GM12878 (cell line): ENCODE measurements around the gene WNT16. TPM values are rescaled to one million over a fixed set of nuclear protein-coding genes. Genes with fewer than 3 reads are reported as not detected.

Experiments used
- ATAC-seq: fragments of 200-7000 bp; cut with Tn5 transposase; 3 replicates; pipeline ENCODE4 v1.9.1; 2020; ENCODE audit warnings: mild to moderate bottlenecking, moderate library complexity
- BruUV-seq: library from RNA; stranded (reverse); fragments of 400-500 nt; replicated peaks from 2 replicates; lab custom pipeline; 2021; lab: Mats Ljungman, UMichigan
- CTCF ChIA-PET: fragments of 300-600 bp; sonication (Branson Sonifier 250); formaldehyde crosslinking; extraction: SDS; loops from one replicate; lab custom pipeline; 2021; ENCODE audit warnings: inconsistent platforms; lab: Yijun Ruan, JAX
- POLR2A ChIA-PET: fragments of 350-600 bp; formaldehyde crosslinking; extraction: SDS; loops from one replicate; lab custom pipeline; 2021; ENCODE audit warnings: inconsistent platforms; lab: Charles Lee
- RAD21 ChIA-PET: fragments of 300-600 bp; sonication (Branson Sonifier 250); formaldehyde crosslinking; loops from one replicate; lab custom pipeline; 2023; ENCODE audit warnings: antibody characterized with exemption; ENCODE audit not compliant: unreplicated experiment; lab: Charles Lee
- SMC1A ChIA-PET: fragments of 300-600 bp; sonication (Branson Sonifier 250); formaldehyde crosslinking; loops from one replicate; lab custom pipeline; 2023; ENCODE audit not compliant: unreplicated experiment, uncharacterized antibody; lab: Charles Lee
- DNase-seq: peaks from one replicate; pipeline ENCODE4 v3.0.0-alpha.2; 2011; ENCODE audit warnings: low read depth, low spot score
- FAIRE-seq: peaks from 3 replicates; lab custom pipeline; 2011; peaks lifted over from hg19 to GRCh38; lab: Jason Lieb, UNC
- H2AFZ ChIP-seq: 2 replicates; pipeline ENCODE4 v1.6.0; 2011; ENCODE audit warnings: low read depth, low read length, control low read depth; ENCODE audit not compliant: control insufficient read depth
- H3K27ac ChIP-seq: 2 replicates; pipeline ENCODE4 v1.5.1; 2011; ENCODE audit warnings: control low read depth; ENCODE audit not compliant: control insufficient read depth, insufficient read depth
- H3K27me3 ChIP-seq, 2 experiments: replicated peaks in 1 of 2; 2 replicates each; pipeline versions ENCODE4 v1.6.0 to v1.6.1; 2011; ENCODE audit warnings: low read length in 1 of 2; ENCODE audit not compliant: control insufficient read depth in 2 of 2, insufficient read depth in 2 of 2
- H3K36me3 ChIP-seq, 2 experiments: 2 replicates each; pipeline ENCODE4 v1.5.1; 2011; ENCODE audit warnings: low read length in 1 of 2; ENCODE audit not compliant: control insufficient read depth in 2 of 2, insufficient read depth in 2 of 2
- H3K4me1 ChIP-seq: 2 replicates; pipeline ENCODE4 v1.6.1; 2011; ENCODE audit warnings: mild to moderate bottlenecking, low read length, moderate library complexity, mixed read lengths; ENCODE audit not compliant: control insufficient read depth, insufficient read depth
- H3K4me2 ChIP-seq: 2 replicates; pipeline ENCODE4 v1.6.0; 2011; ENCODE audit warnings: control low read depth; ENCODE audit not compliant: control insufficient read depth, insufficient read depth
- H3K4me3 ChIP-seq: fragments of 200-600 bp; sonication (generic); 2 replicates; pipeline ENCODE4 v1.5.1; 2016
- H3K79me2 ChIP-seq: 2 replicates; pipeline ENCODE4 v1.6.0; 2011; ENCODE audit warnings: low read length; ENCODE audit not compliant: control insufficient read depth, insufficient read depth
- H3K9ac ChIP-seq: 2 replicates; pipeline ENCODE4 v1.8.0; 2011; ENCODE audit warnings: low read length, control low read depth, mixed read lengths; ENCODE audit not compliant: control insufficient read depth, insufficient read depth
- H3K9me3 ChIP-seq: replicated peaks from 3 replicates; pipeline ENCODE4 v1.5.1; 2011; ENCODE audit warnings: mild to moderate bottlenecking, low read length; ENCODE audit not compliant: control insufficient read depth, insufficient read depth
- H4K20me1 ChIP-seq: 2 replicates; pipeline ENCODE4 v1.6.0; 2011; ENCODE audit not compliant: control insufficient read depth, insufficient read depth
- CBFB ChIP-seq: IDR thresholded peaks from 2 replicates; pipeline ENCODE4 v1.6.1; 2016; ENCODE audit warnings: antibody characterized with exemption, low read depth
- CEBPB ChIP-seq, 2 experiments: fragments of 150-350 bp in 1 of 2; IDR thresholded peaks; 2 replicates each; pipeline ENCODE4 v1.6.1; 2012 to 2014; ENCODE audit warnings: low read depth in 2 of 2, low read length in 2 of 2, borderline replicate concordance in 1 of 2, inconsistent platforms in 1 of 2
- CHD1 ChIP-seq: IDR thresholded peaks from 2 replicates; pipeline ENCODE4 v1.6.1; 2012; ENCODE audit warnings: low read depth, low read length, improper control_type of control experiment
- CHD4 ChIP-seq: fragments of 200-600 bp; sonication (generic); IDR thresholded peaks from 2 replicates; pipeline ENCODE4 v1.6.1; 2016; ENCODE audit warnings: mild to moderate bottlenecking
- EP300 ChIP-seq, 2 experiments: fragments of 150-350 bp in 1 of 2; IDR thresholded peaks; 2 replicates each; pipeline ENCODE4 v1.6.1; 2011 to 2012; ENCODE audit warnings: low read depth in 2 of 2, low read length in 2 of 2, borderline replicate concordance in 1 of 2, improper control_type of control experiment in 1 of 2, inconsistent platforms in 1 of 2; ENCODE audit not compliant: control insufficient read depth in 1 of 2
- FOS ChIP-seq: IDR thresholded peaks from 3 replicates; pipeline ENCODE4 v1.6.1; 2011; ENCODE audit warnings: borderline replicate concordance; ENCODE audit not compliant: insufficient read length; ENCODE audit errors: extremely low read depth
- RFX5 ChIP-seq: IDR thresholded peaks from 2 replicates; pipeline ENCODE4 v1.6.1; 2011; ENCODE audit warnings: low read depth, low read length, improper control_type of control experiment
- SPI1 ChIP-seq: IDR thresholded peaks from 2 replicates; pipeline ENCODE4 v1.6.1; 2011; ENCODE audit warnings: low read depth, mild to moderate bottlenecking, low read length, moderate library complexity, borderline replicate concordance; ENCODE audit not compliant: insufficient read depth
- SRF ChIP-seq, 2 experiments: IDR thresholded peaks; 2 replicates each; pipeline ENCODE4 v1.6.1; 2011; ENCODE audit warnings: low read depth in 2 of 2, low read length in 2 of 2, mild to moderate bottlenecking in 1 of 2, moderate library complexity in 1 of 2
- STAT1 ChIP-seq: fragments of 450-650 bp; conservative IDR thresholded peaks from 2 replicates; pipeline ENCODE4 v1.6.1; 2014; ENCODE audit warnings: antibody characterized with exemption, mild to moderate bottlenecking
- WRNIP1 ChIP-seq: IDR thresholded peaks from 2 replicates; pipeline ENCODE4 v1.6.1; 2011; ENCODE audit warnings: low read depth, low read length, improper control_type of control experiment, borderline replicate concordance
- ZBED1 ChIP-seq: IDR thresholded peaks from 2 replicates; pipeline ENCODE4 v1.6.1; 2016; ENCODE audit warnings: borderline replicate concordance
- WGBS: methylation state at CpG from one replicate; pipeline ENCODE4 v1.1.6; 2016; ENCODE audit warnings: low lambda C conversion rate; ENCODE audit not compliant: insufficient replicate concordance, insufficient coverage; ENCODE audit errors: missing lambda C conversion rate; 5-methylcytosine and 5-hydroxymethylcytosine counted together
- in situ Hi-C: fragments of 300-500 bp; cut with MboI; formaldehyde crosslinking; loops from 9 replicates; pipeline ENCODE4 v1.14.3; 2018; ENCODE audit warnings: mixed read lengths
- intact Hi-C: fragments of 100-400 bp; cut with micrococcal nuclease; formaldehyde crosslinking; loops from one replicate; pipeline ENCODE4 v1.14.2; 2022; ENCODE audit not compliant: unreplicated experiment
- polyA plus RNA-seq, 11 experiments: library from polyadenylated mRNA; depleted of rRNA in 4 of 11; unstranded in 6 of 11; stranded (reverse) in 5 of 11; fragments of >200 nt; fragmentation: Nextera tagmentation in 4 of 11; fragmentation: Illumina TruSeq in 1 of 11; extraction: Ambion mirVana in 4 of 11; extraction: Trizol in 1 of 11; gene quantifications; 1 replicate in 1 of 11; 2 replicates in 10 of 11; pipeline versions ENCODE4 v1.2.1 to v1.2.3, GENCODE V29; 2011 to 2016; ENCODE audit warnings: inconsistent platforms in 2 of 11, missing spikeins in 2 of 11, low read depth in 1 of 11
- total RNA-seq, 4 experiments: library from RNA; depleted of rRNA in 3 of 4; stranded (reverse); fragments of >200 nt in 3 of 4; fragmentation: Illumina TruSeq in 1 of 4; extraction: Trizol in 1 of 4; gene quantifications; 2 replicates each; pipeline versions ENCODE4 v1.2.1 to v1.2.3, GENCODE V29; 2013 to 2021
- TF ChIP-seq, protein P1 (sequence below): fragments of 450-650 bp; IDR thresholded peaks from 2 replicates; pipeline ENCODE4 v1.6.1; 2016; ENCODE audit warnings: mild to moderate bottlenecking
- TF ChIP-seq, protein P2 (sequence below): fragments of 450-650 bp; IDR thresholded peaks from 2 replicates; pipeline ENCODE4 v1.6.1; 2017; ENCODE audit warnings: borderline replicate concordance
- TF ChIP-seq, protein P3 (sequence below): fragments of 450-650 bp; IDR thresholded peaks from 2 replicates; pipeline ENCODE4 v1.6.1; 2017; ENCODE audit warnings: mild to moderate bottlenecking
- TF ChIP-seq, protein P4 (sequence below), 3 experiments: IDR thresholded peaks in 2 of 3; conservative IDR thresholded peaks in 1 of 3; 2 replicates each; pipeline ENCODE4 v1.5.1; 2011; ENCODE audit warnings: low read depth in 3 of 3, low read length in 3 of 3, mild to moderate bottlenecking in 3 of 3, control low read depth in 2 of 3, moderate library complexity in 2 of 3, inconsistent platforms in 1 of 3, mixed read lengths in 1 of 3; ENCODE audit not compliant: control insufficient read depth in 2 of 3, insufficient read depth in 1 of 3; ENCODE audit errors: extremely low read depth in 1 of 3

The WNT16 gene
- total and polyA plus RNA-seq, 10 of the 15 experiments (the other 5 are each of a cell fraction or from before 2014, with no cell fraction given): 0.05 to 0.11 (median 0.06) TPM; not detected in 5

DNA sequence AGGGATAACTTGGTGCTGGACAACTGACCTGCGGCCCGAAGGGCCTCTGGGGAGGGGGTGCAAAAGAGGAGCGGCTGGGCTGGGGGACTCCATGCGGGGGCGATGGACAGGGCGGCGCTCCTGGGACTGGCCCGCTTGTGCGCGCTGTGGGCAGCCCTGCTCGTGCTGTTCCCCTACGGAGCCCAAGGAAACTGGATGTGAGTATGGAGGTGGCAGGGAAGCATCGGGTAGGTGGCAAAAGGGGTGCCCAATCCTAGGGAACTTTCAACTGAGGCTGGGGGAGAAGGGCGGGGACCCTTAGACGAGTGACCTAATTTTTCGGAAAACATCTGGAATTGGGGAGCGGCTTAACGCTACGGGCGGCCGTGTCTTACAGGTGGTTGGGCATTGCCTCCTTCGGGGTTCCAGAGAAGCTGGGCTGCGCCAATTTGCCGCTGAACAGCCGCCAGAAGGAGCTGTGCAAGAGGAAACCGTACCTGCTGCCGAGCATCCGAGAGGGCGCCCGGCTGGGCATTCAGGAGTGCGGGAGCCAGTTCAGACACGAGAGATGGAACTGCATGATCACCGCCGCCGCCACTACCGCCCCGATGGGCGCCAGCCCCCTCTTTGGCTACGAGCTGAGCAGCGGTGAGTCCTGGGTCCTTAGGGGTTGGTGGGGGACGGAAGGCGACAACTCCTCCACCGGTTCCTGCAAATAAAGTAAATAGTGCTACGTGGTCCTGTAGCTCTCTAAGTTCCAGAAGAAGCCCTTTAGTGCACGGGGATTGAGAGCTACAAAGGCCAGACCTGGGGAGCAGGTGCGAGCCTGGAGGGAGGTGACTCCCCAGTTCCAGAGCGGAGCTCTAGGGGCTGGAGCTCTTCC lies 622 bp downstream of the WNT16 start:
- SMC1A ChIA-PET: interaction anchor here (1.0 to 1.4 kb wide), 3 partner anchors 28 to 218 kb away, joined by 3 to 4 read pairs (median 3); no protein-coding TSS in a partner anchor
- 6% methylated on average over 47 of the region's 47 CpGs for WGBS
- peak overlapping the region; percentile 92 for H3K4me2 ChIP-seq
- H2AFZ ChIP-seq: peak overlapping the region; percentile 15; the same call in 1 of the 2 replicates
- peaks cover 16 to 19% of the 10 kb centered on the region in 2 experiments for H3K27me3 ChIP-seq
- peaks cover 5% of the 10 kb centered on the region for H3K4me1 ChIP-seq
- intact Hi-C loops: no loop called here
- RAD21 ChIA-PET: interaction anchor here (0.9 to 1.4 kb wide), 4 partner anchors 27 to 166 kb away, joined by 3 to 4 read pairs (median 3); no protein-coding TSS in a partner anchor
- no peaks in the 10 kb centered on the region for H3K36me3 ChIP-seq
- H3K9ac ChIP-seq: no peak overlapping the region
- ATAC-seq (peak; percentile 89), DNase-seq (no peak), FAIRE-seq (no peak)
- H3K4me3 ChIP-seq: peak overlapping the region; percentile 73
- no peak overlapping the region for H3K27ac ChIP-seq
- no peaks in the 10 kb centered on the region for H3K9me3 ChIP-seq
- CTCF ChIA-PET: interaction anchor here (0.8 to 1.5 kb wide), 3 partner anchors 18 to 37 kb away, joined by 3 to 5 read pairs (median 4); no protein-coding TSS in a partner anchor
- in situ Hi-C loops: no loop called here
- POLR2A ChIA-PET: no interaction called here
- BruUV-seq: no TSS peak
- H3K79me2 ChIP-seq: no peaks in the 10 kb centered on the region
- no peaks in the 10 kb centered on the region for H4K20me1 ChIP-seq
- TF ChIP-seq STAT1 (no peak), CHD1 (no peak), EP300 (IDR thresholded peaks at IDR 0.05; ENCODE audit: borderline replicate concordance in 1 of 2, control insufficient read depth in 1 of 2, low read depth in 2 of 2, low read length in 2 of 2) (no peak), CBFB (no peak), CEBPB (IDR thresholded peaks at IDR 0.05; ENCODE audit: borderline replicate concordance in 1 of 2, low read depth in 2 of 2, low read length in 2 of 2) (no peak), SRF (IDR thresholded peaks at IDR 0.05; ENCODE audit: low read depth in 2 of 2, low read length in 2 of 2) (no peak), RFX5 (no peak), SPI1 (0 out of 2 replicates have a peak, but pooled peaks have one; percentile 6), CHD4 (no peak), WRNIP1 (no peak), FOS (no peak), ZBED1 (no peak)
- TF ChIP-seq, protein P1, sequence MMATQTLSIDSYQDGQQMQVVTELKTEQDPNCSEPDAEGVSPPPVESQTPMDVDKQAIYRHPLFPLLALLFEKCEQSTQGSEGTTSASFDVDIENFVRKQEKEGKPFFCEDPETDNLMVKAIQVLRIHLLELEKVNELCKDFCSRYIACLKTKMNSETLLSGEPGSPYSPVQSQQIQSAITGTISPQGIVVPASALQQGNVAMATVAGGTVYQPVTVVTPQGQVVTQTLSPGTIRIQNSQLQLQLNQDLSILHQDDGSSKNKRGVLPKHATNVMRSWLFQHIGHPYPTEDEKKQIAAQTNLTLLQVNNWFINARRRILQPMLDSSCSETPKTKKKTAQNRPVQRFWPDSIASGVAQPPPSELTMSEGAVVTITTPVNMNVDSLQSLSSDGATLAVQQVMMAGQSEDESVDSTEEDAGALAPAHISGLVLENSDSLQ: no peak
- TF ChIP-seq, protein P2, sequence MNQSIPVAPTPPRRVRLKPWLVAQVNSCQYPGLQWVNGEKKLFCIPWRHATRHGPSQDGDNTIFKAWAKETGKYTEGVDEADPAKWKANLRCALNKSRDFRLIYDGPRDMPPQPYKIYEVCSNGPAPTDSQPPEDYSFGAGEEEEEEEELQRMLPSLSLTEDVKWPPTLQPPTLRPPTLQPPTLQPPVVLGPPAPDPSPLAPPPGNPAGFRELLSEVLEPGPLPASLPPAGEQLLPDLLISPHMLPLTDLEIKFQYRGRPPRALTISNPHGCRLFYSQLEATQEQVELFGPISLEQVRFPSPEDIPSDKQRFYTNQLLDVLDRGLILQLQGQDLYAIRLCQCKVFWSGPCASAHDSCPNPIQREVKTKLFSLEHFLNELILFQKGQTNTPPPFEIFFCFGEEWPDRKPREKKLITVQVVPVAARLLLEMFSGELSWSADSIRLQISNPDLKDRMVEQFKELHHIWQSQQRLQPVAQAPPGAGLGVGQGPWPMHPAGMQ: no peak
- TF ChIP-seq, protein P3, sequence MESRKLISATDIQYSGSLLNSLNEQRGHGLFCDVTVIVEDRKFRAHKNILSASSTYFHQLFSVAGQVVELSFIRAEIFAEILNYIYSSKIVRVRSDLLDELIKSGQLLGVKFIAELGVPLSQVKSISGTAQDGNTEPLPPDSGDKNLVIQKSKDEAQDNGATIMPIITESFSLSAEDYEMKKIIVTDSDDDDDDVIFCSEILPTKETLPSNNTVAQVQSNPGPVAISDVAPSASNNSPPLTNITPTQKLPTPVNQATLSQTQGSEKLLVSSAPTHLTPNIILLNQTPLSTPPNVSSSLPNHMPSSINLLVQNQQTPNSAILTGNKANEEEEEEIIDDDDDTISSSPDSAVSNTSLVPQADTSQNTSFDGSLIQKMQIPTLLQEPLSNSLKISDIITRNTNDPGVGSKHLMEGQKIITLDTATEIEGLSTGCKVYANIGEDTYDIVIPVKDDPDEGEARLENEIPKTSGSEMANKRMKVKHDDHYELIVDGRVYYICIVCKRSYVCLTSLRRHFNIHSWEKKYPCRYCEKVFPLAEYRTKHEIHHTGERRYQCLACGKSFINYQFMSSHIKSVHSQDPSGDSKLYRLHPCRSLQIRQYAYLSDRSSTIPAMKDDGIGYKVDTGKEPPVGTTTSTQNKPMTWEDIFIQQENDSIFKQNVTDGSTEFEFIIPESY: no peak
- TF ChIP-seq, protein P4, sequence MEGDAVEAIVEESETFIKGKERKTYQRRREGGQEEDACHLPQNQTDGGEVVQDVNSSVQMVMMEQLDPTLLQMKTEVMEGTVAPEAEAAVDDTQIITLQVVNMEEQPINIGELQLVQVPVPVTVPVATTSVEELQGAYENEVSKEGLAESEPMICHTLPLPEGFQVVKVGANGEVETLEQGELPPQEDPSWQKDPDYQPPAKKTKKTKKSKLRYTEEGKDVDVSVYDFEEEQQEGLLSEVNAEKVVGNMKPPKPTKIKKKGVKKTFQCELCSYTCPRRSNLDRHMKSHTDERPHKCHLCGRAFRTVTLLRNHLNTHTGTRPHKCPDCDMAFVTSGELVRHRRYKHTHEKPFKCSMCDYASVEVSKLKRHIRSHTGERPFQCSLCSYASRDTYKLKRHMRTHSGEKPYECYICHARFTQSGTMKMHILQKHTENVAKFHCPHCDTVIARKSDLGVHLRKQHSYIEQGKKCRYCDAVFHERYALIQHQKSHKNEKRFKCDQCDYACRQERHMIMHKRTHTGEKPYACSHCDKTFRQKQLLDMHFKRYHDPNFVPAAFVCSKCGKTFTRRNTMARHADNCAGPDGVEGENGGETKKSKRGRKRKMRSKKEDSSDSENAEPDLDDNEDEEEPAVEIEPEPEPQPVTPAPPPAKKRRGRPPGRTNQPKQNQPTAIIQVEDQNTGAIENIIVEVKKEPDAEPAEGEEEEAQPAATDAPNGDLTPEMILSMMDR (IDR thresholded peaks at IDR 0.05 in 2 of 3, conservative IDR thresholded peaks at IDR 0.05 in 1 of 3; ENCODE audit: control insufficient read depth in 2 of 3, extremely low read depth in 1 of 3, insufficient read depth in 1 of 3, low read depth in 3 of 3, low read length in 3 of 3): peak; percentile 19 to 36 (median 25); a peak in 4 of 6 replicates
